Activated naive CD8-positive, alpha-beta T cell treated with anti-CD3 and anti-CD28 coated beads, Interleukin-2, amount 50 U/mL, for 24 hours (primary cell): ENCODE results near the gene SPAG7.

Source experiments
- ATAC-seq: fragments of 150-1000 bp; cut with Tn5 transposase; one replicate; pipeline ENCODE4 v1.10.0; 2021
- DNase-seq: peaks from one replicate; pipeline ENCODE4 v3.0.0; 2021
- H3K27ac Mint-ChIP-seq: one replicate; pipeline ENCODE4 v1.8.0; 2021; ENCODE audit warnings: mild to moderate bottlenecking, mixed read lengths
- H3K27me3 Mint-ChIP-seq: one replicate; pipeline ENCODE4 v1.8.0; 2021; ENCODE audit warnings: mixed read lengths
- H3K36me3 Mint-ChIP-seq: one replicate; pipeline ENCODE4 v1.8.0; 2021; ENCODE audit warnings: low read depth, mixed read lengths
- H3K4me1 Mint-ChIP-seq: one replicate; pipeline ENCODE4 v1.8.0; 2021; ENCODE audit warnings: mixed read lengths
- H3K4me3 Mint-ChIP-seq: one replicate; pipeline ENCODE4 v1.8.0; 2021; ENCODE audit warnings: mild to moderate bottlenecking, moderate library complexity, mixed read lengths
- H3K9me3 Mint-ChIP-seq: one replicate; pipeline ENCODE4 v1.8.0; 2021; ENCODE audit warnings: mixed read lengths

The SPAG7 gene

DNA sequence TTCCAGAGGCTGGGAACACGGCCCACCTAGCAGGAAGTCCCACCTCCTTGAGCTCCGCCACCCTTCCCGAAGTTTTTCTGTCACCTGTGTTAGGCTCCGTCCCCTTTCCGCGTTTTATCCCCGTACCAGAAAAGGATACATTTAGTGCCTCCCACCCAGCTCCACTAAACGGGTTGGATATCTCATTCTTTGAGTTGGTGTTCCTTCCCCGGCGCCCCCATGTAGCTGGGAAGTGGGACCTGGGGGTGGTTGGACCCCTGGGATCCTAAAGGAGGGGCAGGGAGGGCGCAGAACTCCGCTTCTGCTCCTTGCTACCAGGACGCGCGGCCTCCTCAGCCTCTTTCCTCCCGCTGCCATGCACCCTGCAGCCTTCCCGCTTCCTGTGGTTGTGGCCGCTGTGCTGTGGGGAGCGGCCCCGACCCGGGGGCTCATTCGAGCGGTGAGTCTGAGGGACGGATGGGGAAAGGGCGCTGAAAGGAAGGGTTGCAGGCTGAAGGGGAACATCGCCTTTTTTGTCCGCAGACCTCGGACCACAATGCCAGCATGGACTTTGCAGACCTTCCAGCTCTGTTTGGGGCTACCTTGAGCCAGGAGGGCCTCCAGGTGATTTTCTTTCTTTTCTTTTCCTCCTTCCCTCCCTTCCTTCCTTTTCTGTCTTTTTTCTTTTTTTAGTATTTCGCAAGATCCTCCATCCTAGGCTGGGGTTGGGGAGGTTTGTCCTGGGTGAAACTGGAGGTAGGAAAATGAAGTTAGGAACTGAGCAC, 26.9 kb downstream of the SPAG7 start:
- peaks cover 69% of the 10 kb centered on the region for H3K4me1 Mint-ChIP-seq
- H3K27ac Mint-ChIP-seq = peak overlapping the region; percentile 99
- peak; percentile 63 for DNase-seq
- peaks cover 2% of the 10 kb centered on the region for H3K27me3 Mint-ChIP-seq
- H3K4me3 Mint-ChIP-seq = peak overlapping the region; percentile 99
- no peaks in the 10 kb centered on the region for H3K9me3 Mint-ChIP-seq
- peaks cover 51% of the 10 kb centered on the region for H3K36me3 Mint-ChIP-seq
- ATAC-seq = peak; percentile 1

DNA sequence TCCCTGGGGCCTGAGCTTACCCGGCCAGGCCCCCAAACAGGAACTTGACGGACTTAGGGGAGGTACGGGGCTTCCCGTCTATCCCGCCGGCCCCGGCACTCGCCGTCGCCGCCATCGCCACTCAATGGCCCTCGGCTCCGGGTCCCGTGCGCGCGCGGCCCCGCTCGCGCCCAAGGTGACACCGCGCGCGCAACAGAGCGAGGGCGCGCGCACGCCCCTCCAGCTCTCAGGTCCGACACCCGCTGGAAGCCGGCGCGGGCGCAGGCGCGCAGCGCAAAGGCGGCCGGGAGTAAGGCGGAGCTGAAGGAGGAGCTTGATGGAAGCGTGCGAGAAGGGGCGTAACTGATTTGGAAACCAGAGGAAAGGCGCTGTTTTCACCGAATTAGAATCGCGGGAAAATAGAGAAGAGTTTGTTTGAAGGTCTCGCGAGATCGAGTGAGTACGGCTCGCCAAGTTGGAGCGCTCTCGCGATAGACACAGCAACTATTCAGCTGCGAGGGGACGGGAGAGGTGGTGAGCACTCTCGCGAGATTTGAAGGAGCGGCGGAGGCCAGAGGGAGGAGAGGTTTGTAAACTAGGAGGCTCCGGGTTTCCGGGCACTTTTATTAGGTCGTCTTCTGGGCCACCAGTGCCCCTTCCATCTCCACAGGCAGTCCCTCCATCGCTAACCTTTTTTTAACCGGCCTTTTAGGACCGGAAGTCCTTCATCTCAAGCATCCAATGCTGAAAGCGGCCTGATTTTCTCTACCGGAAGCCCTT, 27.6 kb downstream of the SPAG7 start, which contains the start of the genes RNF167 and SLC25A11:
Gene RNF167 (plus strand): TSS at position 473 of the 759 bp plus-strand sequence. CDS start 642 bp downstream, outside the sequence.
Gene SLC25A11 (minus strand): TSS at position 251 of the 759 bp plus-strand sequence. CDS start 136 bp downstream, at position 115.
- H3K36me3 Mint-ChIP-seq = peaks cover 43% of the 10 kb centered on the region
- peak; percentile 79 for ATAC-seq
- peaks cover 62% of the 10 kb centered on the region for H3K4me1 Mint-ChIP-seq

DNA sequence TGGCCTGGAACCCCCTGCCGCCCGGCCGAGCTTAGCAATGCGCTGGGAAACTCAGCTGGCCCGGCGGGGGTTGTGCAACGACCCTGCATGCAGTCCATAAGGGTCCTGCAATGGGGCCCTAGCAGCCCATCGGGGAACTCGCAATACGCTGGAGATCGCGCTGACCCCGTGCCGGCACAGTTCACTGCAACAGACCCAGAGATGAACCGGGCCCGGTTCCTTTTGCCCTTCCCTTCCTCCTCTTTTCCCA, 28.1 kb downstream of the SPAG7 start:
- no peak for ATAC-seq
- peak; percentile 28 for DNase-seq
- peaks cover 2% of the 10 kb centered on the region for H3K27me3 Mint-ChIP-seq
- peaks cover 42% of the 10 kb centered on the region for H3K36me3 Mint-ChIP-seq
- no peaks in the 10 kb centered on the region for H3K9me3 Mint-ChIP-seq
- peaks cover 60% of the 10 kb centered on the region for H3K4me1 Mint-ChIP-seq
- H3K4me3 Mint-ChIP-seq = peak overlapping the region; percentile 99
- H3K27ac Mint-ChIP-seq = peak overlapping the region; percentile 99

More for the DNA sequence above, 27.6 kb downstream of the SPAG7 start, which contains the start of the genes RNF167 and SLC25A11:
- no peaks in the 10 kb centered on the region for H3K9me3 Mint-ChIP-seq
- peak within 1 kb of the TSS; percentile 99 for H3K4me3 Mint-ChIP-seq
- H3K27me3 Mint-ChIP-seq = peaks cover 2% of the 10 kb centered on the region
- peak within 1 kb of the TSS; percentile 99 for H3K27ac Mint-ChIP-seq
- peak; percentile 94 for DNase-seq

DNA sequence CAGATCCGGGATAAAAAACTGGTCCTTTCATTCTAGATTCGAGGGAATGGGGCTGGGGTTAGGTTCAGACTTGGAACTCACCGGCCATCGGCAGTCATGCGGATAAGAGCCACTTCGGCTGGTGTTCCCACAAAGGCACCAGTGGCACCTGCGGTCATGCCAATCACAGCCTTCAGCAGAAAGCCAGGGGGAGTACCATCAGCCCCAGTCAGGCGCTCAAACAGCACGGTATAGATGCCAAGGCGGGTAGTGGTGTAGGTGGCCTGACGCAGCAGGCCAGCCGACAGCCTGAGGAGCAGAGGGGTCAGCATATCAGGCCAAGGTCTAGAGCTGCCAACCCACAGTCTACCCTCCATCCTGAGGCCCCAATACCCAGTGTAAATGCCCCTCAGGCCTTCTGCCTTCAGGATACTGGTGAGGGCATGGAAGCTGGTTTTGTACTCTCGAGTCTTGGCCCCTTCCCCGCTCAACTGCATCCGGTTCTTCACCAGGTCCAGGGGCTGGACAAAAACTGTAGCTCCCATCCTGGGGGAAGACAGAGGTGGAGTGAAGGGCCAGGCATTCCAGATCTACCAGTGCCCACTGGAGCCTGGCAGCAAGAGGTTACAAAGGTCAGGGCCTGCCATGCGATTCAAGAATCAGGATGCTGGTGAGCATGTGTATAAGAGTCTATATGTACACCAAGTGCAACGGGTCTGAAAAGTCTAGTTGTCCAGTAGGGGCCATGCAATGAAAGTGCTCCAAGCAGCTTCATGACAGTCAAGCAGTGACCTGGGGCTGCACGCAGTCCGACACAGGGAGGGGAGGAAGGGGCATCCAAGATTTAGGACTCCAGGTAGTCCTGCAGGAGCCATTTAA, 28.7 kb downstream of the SPAG7 start:
- H3K9me3 Mint-ChIP-seq = no peaks in the 10 kb centered on the region
- H3K4me3 Mint-ChIP-seq = peak overlapping the region; percentile 99
- H3K27ac Mint-ChIP-seq = peak overlapping the region; percentile 99
- ATAC-seq = no peak
- peaks cover 60% of the 10 kb centered on the region for H3K4me1 Mint-ChIP-seq
- H3K36me3 Mint-ChIP-seq = peaks cover 38% of the 10 kb centered on the region
- peaks cover 2% of the 10 kb centered on the region for H3K27me3 Mint-ChIP-seq
- DNase-seq = no peak

DNA sequence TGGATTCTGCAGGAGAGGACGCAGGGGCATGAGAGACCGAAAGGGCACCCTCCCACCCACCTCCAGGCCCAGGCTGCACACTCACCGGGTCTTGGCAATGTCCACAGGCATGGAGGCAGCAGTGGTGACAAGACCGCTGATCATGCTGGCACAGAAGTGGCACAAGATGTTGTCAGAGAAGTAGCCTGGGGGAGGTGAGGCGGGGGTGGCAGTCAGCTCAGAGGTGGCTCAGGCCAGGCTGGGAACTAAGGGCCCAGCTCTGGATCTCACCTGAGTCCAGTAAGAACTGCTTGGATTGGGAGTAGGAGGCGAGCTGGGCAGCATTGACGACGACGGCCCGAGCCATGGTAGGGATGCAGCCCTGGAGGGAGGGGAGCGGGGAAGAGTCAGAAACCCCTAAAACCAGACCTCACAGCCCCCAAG, 29.5 kb downstream of the SPAG7 start:
- peak overlapping the region; percentile 99 for H3K27ac Mint-ChIP-seq
- no peaks in the 10 kb centered on the region for H3K9me3 Mint-ChIP-seq
- H3K27me3 Mint-ChIP-seq = peaks cover 2% of the 10 kb centered on the region
- peak overlapping the region; percentile 99 for H3K4me3 Mint-ChIP-seq
- DNase-seq = no peak
- ATAC-seq = no peak
- peaks cover 55% of the 10 kb centered on the region for H3K4me1 Mint-ChIP-seq
- H3K36me3 Mint-ChIP-seq = peaks cover 35% of the 10 kb centered on the region

DNA sequence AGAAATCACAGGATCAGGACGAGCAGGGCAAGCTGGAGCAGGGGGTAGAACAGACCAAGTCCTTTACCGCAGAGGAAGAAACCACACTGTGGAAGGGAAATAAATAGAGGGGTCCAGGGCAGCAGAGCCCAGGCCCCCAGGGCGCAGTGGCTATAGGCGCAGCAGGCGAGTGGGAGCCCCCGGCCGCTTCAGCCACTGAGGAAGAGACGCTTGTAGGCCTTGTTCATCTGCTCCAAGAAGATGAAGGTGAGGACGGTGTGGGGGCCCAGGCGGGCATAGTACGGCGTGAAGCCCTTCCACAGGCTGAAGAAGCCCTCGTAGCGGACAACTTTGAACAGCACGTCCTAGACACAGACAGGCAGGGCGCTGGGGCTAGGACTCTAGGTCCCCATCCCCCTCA, 30.1 kb downstream of the SPAG7 start:
- DNase-seq (no peak), ATAC-seq (no peak)
- peaks cover 52% of the 10 kb centered on the region for H3K4me1 Mint-ChIP-seq
- H3K9me3 Mint-ChIP-seq = no peaks in the 10 kb centered on the region
- H3K27ac Mint-ChIP-seq = no peak overlapping the region
- H3K4me3 Mint-ChIP-seq = no peak overlapping the region
- H3K36me3 Mint-ChIP-seq = peaks cover 30% of the 10 kb centered on the region
- peaks cover 2% of the 10 kb centered on the region for H3K27me3 Mint-ChIP-seq

DNA sequence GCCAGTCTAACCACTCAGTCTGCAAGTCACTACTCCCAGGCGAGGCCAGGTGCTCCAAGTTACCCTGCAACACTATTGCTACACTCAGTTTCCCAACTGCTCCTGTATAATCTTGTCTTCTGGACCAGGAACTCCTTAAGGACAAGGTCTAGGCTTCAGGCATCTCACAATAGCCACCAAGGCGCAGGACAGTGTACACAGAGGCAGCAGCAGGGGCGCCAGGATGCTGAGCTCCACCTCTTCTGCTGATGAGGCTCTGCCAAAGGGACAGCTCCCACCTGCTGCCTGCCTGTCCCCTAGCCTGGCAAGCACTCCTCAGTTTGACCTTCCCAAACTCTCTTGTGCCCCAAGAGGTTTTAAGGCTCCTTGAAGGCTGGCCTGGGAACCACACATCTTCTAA, 31.2 kb downstream of the SPAG7 start:
- H3K4me1 Mint-ChIP-seq = peaks cover 40% of the 10 kb centered on the region
- H3K36me3 Mint-ChIP-seq = peaks cover 19% of the 10 kb centered on the region
- H3K9me3 Mint-ChIP-seq = no peaks in the 10 kb centered on the region
- H3K4me3 Mint-ChIP-seq = no peak overlapping the region
- ATAC-seq (no peak), DNase-seq (no peak)
- peaks cover 2% of the 10 kb centered on the region for H3K27me3 Mint-ChIP-seq
- peak overlapping the region; percentile 16 for H3K27ac Mint-ChIP-seq

DNA sequence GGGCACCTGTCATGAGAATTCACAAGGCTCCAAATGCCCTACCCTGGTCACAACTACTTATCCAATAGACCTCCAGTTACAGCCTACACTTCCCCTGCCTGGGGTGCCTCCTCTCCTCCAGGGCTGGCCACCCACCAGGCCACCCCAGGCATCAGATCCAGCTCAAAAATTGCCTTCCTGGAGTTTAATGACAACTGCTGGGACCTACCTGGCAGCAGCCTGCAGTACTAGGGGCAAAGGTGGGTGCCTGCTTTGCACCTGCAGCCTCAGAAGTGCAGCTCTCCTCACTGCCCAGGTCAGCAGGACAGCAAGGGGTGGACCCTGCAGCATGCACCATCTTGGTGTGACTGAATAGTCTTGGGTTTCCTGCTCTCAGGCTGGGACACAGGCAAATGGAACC, 32.0 kb downstream of the SPAG7 start:
- DNase-seq (no peak), ATAC-seq (no peak)
- Mint-ChIP-seq H3K4me1 (peaks cover 35% of the 10 kb centered on the region), H3K9me3 (no peaks in the 10 kb centered on the region), H3K36me3 (peaks cover 17% of the 10 kb centered on the region), H3K4me3 (no peak overlapping the region), H3K27me3 (peaks cover 2% of the 10 kb centered on the region), H3K27ac (no peak overlapping the region)

DNA sequence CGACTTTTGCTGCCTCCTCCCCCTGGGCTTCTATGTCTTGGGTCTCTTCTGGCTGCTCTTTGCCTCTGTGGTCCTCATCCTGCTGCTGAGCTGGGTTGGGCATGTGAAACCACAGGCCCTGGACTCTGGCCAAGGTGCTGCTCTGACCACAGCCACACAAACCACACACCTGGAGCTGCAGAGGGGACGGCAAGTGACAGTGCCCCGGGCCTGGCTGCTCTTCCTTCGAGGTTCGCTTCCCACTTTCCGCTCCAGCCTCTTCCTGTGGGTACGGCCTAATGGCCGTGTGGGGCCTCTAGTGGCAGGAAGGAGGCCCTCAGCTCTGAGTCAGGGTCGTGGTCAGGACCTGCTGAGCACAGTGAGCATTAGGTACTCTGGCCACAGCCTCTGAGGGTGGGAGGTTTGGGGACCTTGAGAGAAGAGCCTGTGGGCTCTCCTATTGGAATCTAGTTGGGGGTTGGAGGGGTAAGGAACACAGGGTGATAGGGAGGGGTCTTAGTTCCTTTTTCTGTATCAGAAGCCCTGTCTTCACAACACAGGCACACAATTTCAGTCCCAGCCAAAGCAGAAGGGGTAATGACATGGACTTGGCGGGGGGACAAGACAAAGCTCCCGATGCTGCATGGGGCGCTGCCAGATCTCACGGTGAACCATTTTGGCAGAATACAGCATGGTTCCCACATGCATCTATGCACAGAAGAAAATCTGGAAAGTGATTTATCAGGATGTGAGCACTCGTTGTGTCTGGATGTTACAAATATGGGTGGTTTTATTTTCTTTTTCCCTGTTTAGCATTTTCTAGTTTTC, 33.2 kb downstream of the SPAG7 start:
- H3K4me3 Mint-ChIP-seq = peak overlapping the region; percentile 23
- no peak for ATAC-seq
- peaks cover 19% of the 10 kb centered on the region for H3K36me3 Mint-ChIP-seq
- no peaks in the 10 kb centered on the region for H3K9me3 Mint-ChIP-seq
- peaks cover 33% of the 10 kb centered on the region for H3K4me1 Mint-ChIP-seq
- H3K27ac Mint-ChIP-seq = peak overlapping the region; percentile 49
- no peak for DNase-seq
- no peaks in the 10 kb centered on the region for H3K27me3 Mint-ChIP-seq

DNA sequence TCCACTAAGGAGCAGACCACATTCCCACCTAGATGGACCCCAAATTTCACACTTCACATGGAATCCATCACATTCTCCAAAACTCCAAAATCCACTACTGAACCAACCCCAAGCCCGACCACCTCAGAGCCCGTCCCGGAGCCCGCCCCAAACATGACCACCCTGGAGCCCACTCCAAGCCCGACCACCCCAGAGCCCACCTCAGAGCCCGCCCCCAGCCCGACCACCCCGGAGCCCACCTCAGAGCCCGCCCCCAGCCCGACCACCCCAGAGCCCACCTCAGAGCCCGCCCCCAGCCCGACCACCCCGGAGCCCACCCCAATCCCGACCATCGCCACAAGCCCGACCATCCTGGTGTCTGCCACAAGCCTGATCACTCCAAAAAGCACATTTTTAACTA, 34.0 kb downstream of the SPAG7 start:
- Mint-ChIP-seq H3K9me3 (no peaks in the 10 kb centered on the region), H3K4me1 (peaks cover 28% of the 10 kb centered on the region), H3K27ac (peak overlapping the region; percentile 49), H3K27me3 (no peaks in the 10 kb centered on the region), H3K4me3 (peak overlapping the region; percentile 23), H3K36me3 (peaks cover 19% of the 10 kb centered on the region)
- ATAC-seq (no peak), DNase-seq (no peak)

DNA sequence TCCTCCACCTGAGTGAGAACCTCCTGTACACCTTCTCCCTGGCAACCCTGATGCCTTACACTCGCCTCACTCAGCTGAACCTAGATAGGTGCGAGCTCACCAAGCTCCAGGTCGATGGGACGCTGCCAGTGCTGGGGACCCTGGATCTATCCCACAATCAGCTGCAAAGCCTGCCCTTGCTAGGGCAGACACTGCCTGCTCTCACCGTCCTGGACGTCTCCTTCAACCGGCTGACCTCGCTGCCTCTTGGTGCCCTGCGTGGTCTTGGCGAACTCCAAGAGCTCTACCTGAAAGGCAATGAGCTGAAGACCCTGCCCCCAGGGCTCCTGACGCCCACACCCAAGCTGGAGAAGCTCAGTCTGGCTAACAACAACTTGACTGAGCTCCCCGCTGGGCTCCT, 34.9 kb downstream of the SPAG7 start:
- Mint-ChIP-seq H3K27me3 (no peaks in the 10 kb centered on the region), H3K4me3 (no peak overlapping the region), H3K36me3 (peaks cover 18% of the 10 kb centered on the region), H3K4me1 (peaks cover 21% of the 10 kb centered on the region), H3K27ac (no peak overlapping the region), H3K9me3 (no peaks in the 10 kb centered on the region)
- no peak for ATAC-seq
- DNase-seq = no peak

DNA sequence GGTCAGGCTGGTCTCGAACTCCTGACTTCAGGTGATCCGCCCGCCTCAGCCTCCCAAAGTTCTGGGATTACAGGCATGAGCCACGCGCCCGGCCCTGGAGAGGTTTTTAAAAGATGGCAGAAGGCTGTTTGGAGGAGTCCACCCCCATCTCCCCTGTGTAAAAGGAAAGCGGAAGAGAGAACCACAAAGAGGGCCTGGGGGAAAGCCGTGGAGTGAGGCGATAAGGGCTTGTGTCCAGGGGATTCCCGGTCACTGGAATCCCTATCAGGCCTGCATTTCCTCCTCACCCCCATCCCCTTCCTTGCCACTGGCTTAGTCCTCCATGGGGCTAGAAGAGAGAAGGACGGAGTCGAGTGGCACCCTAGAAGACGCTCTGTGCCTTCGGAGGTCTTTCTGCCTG, 35.7 kb downstream of the SPAG7 start, which contains the start of gene GP1BA:
Gene GP1BA (plus strand): TSS at position 315 of the 400 bp plus-strand sequence. CDS start 328 bp downstream, outside the sequence.
- DNase-seq = no peak
- ATAC-seq = no peak
- peaks cover 20% of the 10 kb centered on the region for H3K4me1 Mint-ChIP-seq
- H3K27ac Mint-ChIP-seq = no peak within 1 kb of the TSS
- H3K4me3 Mint-ChIP-seq = no peak within 1 kb of the TSS
- peaks cover 15% of the 10 kb centered on the region for H3K36me3 Mint-ChIP-seq
- no peaks in the 10 kb centered on the region for H3K27me3 Mint-ChIP-seq
- H3K9me3 Mint-ChIP-seq = no peaks in the 10 kb centered on the region

DNA sequence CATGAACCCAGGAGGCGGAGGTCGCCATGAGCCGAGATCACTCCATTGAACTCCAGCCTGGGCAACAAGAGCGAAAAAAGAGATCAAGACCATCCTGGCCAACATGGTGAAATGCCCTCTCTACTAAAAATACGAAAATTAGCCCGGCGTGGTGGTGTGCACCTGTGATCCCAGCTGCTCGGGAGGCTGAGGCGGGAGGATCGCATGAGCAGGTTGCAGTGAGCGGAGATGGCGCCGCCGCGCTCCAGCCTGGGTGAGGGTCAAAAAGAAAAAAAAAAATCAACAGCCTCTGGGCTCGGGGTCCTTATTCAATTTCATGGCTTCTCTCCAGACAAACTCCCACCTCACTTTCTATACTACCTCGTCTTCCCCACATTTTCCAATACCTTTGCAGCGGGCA, 38.7 kb downstream of the SPAG7 start:
- H3K27me3 Mint-ChIP-seq = no peaks in the 10 kb centered on the region
- no peaks in the 10 kb centered on the region for H3K9me3 Mint-ChIP-seq
- no peak for DNase-seq
- no peak for ATAC-seq
- no peak overlapping the region for H3K4me3 Mint-ChIP-seq
- H3K27ac Mint-ChIP-seq = no peak overlapping the region
- H3K4me1 Mint-ChIP-seq = peaks cover 7% of the 10 kb centered on the region
- peaks cover 8% of the 10 kb centered on the region for H3K36me3 Mint-ChIP-seq
